ENCODE measurements around the gene APP. TPM values are rescaled to one million over a fixed set of nuclear protein-coding genes. Genes with fewer than 3 reads are reported as not detected.

The APP gene
- total RNA-seq, 2 experiments from 2014 or later = 39.3 to 39.4 TPM

DNA sequence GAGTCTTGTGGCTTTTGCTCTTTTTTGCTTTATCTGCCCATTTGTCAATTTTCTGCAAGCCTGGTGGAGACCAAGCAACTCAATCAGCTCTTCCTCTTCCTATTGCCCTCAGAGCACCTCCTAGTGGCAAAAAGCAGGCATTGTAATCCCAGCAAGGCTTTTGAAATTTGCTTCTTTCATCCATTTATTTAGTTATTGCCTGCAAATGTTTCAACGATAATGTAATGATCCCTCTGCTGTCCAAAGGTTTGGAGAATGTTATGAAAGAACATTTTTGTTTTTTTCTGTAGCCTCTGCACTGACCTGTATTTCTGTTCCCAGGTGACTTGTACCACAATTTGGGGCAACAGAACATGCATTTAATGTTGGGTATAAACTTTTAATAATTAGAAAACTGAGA is 308.0 kb downstream of the APP start:
- Mint-ChIP-seq H3K9me3 (no peaks in the 10 kb centered on the region), H3K27me3 (peaks cover 4% of the 10 kb centered on the region), H3K4me1 (ENCODE audit: low read depth) (no peaks in the 10 kb centered on the region), H3K4me3 (no peak overlapping the region), H3K27ac (no peak overlapping the region), H3K36me3 (ENCODE audit: low read depth) (no peaks in the 10 kb centered on the region)
- ChIA-PET POLR2A (interaction anchor here (0.6 kb wide), 1 partner anchor 485 kb away, joined by 3 read pairs; no protein-coding TSS in a partner anchor), CTCF (interaction anchor here (0.7 to 2.1 kb wide), 11 partner anchors 10 to 254 kb away, joined by 3 to 13 read pairs (median 3); no protein-coding TSS in a partner anchor)
- intact Hi-C loops (cut with micrococcal nuclease) = loop anchor here (5.0 kb wide), 1 partner anchor 255 kb away; the partner anchor contains the start of gene MRPL39
- DNase-seq (peak; percentile 33), ATAC-seq (peak; percentile 58)
- TF ChIP-seq, protein P1, sequence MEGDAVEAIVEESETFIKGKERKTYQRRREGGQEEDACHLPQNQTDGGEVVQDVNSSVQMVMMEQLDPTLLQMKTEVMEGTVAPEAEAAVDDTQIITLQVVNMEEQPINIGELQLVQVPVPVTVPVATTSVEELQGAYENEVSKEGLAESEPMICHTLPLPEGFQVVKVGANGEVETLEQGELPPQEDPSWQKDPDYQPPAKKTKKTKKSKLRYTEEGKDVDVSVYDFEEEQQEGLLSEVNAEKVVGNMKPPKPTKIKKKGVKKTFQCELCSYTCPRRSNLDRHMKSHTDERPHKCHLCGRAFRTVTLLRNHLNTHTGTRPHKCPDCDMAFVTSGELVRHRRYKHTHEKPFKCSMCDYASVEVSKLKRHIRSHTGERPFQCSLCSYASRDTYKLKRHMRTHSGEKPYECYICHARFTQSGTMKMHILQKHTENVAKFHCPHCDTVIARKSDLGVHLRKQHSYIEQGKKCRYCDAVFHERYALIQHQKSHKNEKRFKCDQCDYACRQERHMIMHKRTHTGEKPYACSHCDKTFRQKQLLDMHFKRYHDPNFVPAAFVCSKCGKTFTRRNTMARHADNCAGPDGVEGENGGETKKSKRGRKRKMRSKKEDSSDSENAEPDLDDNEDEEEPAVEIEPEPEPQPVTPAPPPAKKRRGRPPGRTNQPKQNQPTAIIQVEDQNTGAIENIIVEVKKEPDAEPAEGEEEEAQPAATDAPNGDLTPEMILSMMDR (IDR thresholded peaks at IDR 0.05) = peak; percentile 83

DNA sequence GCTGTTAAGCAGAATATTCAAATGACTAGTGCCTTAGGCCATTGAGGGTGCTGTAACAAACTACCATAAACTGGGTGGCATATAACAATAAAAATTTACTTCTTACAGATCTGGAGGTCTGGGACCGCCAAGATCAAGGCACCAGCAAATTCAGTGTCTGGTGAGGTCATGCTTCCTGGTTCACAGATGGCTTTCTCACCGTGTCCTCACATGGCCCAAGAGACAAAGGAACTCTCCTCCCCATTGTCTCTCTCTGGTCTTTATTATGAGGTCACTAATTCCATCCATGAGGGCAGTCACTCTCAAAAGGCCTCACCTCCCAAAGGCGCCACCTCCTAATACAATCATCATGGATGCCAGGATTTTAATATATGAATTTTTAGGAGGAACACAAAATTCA is 308.5 kb downstream of the APP start:
- no peak for DNase-seq
- intact Hi-C loops (cut with micrococcal nuclease) = loop anchor here (5.0 kb wide), 1 partner anchor 255 kb away; the partner anchor contains the start of gene MRPL39
- Mint-ChIP-seq H3K4me3 (no peak overlapping the region), H3K9me3 (no peaks in the 10 kb centered on the region), H3K27ac (no peak overlapping the region), H3K4me1 (ENCODE audit: low read depth) (no peaks in the 10 kb centered on the region), H3K36me3 (ENCODE audit: low read depth) (no peaks in the 10 kb centered on the region), H3K27me3 (peaks cover 4% of the 10 kb centered on the region)
- TF ChIP-seq, protein P1 (IDR thresholded peaks at IDR 0.05) = no peak
- ChIA-PET POLR2A (no interaction called here), CTCF (interaction anchor here (0.7 to 2.1 kb wide), 11 partner anchors 10 to 254 kb away, joined by 3 to 13 read pairs (median 3); no protein-coding TSS in a partner anchor)
- ATAC-seq = no peak

DNA sequence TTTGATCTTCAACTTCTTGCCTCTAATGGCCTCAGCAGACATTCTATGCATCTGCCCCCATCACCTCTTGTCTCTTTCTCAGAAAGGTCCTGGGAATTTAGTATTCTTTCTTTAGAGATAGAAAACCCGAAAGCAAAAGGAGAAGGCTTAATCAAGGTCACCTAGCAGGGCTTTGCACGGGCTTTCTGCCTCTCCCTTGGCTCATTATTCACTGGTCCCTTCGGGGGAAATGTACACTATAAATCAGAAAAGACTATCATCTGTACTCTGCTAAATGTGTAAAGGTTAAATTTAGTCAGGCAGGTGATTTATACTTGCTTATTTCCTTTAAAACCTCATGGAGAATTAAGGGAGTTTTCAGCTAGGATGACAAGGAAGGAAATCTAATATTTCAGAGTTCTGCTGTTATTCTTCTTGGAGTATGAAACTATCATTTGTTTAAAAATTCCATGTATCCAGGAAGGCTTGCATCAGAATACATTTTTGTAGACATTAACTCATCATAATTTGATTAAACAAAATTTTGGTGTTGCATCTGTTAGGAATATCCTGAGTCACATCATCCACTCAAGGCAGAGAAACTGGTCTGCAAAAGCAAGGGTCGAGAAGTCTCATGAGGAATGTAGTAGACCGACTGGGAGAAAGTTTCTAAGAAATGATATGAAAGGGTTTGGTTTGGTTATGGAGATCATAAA is 311.2 kb downstream of the APP start:
- POLR2A ChIA-PET = no interaction called here
- intact Hi-C loops (cut with micrococcal nuclease) = no loop called here
- Mint-ChIP-seq H3K4me1 (ENCODE audit: low read depth) (no peaks in the 10 kb centered on the region), H3K4me3 (no peak overlapping the region), H3K9me3 (no peaks in the 10 kb centered on the region), H3K27ac (no peak overlapping the region), H3K36me3 (ENCODE audit: low read depth) (no peaks in the 10 kb centered on the region), H3K27me3 (peaks cover 2% of the 10 kb centered on the region)
- CTCF ChIA-PET = interaction anchor here (1.1 to 1.7 kb wide), 4 partner anchors 36 to 251 kb away, joined by 3 to 9 read pairs (median 4); no protein-coding TSS in a partner anchor
- DNase-seq = no peak
- TF ChIP-seq, protein P1 (IDR thresholded peaks at IDR 0.05) = no peak
- no peak for ATAC-seq

DNA sequence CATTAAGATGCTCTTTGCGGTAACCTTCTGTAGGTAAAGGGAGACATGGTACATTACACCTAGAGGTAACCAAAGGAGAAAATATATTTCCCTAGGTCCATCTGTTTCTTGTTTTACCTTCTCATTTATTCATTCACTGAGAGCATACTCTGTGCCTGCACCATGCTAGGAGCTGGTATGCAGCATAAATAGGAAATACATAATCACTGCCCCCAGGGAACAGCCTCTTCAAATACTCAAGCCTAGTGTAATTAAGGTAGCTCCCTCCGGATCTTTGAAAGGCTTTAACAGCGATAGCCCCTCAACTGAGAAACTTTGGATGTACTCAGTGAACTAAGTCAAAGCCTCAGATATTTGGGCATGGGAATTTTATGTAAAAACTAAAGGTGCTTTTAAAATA is 312.2 kb downstream of the APP start:
- ATAC-seq (no peak), DNase-seq (no peak)
- TF ChIP-seq, protein P1 (IDR thresholded peaks at IDR 0.05) = no peak
- Mint-ChIP-seq H3K27ac (no peak overlapping the region), H3K36me3 (ENCODE audit: low read depth) (no peaks in the 10 kb centered on the region), H3K9me3 (no peaks in the 10 kb centered on the region), H3K4me3 (no peak overlapping the region), H3K27me3 (peaks cover 2% of the 10 kb centered on the region), H3K4me1 (ENCODE audit: low read depth) (no peaks in the 10 kb centered on the region)
- intact Hi-C loops (cut with micrococcal nuclease) = no loop called here
- CTCF ChIA-PET = interaction anchor here (1.0 kb wide), 2 partner anchors 24 to 57 kb away, joined by 3 to 6 read pairs; no protein-coding TSS in a partner anchor
- POLR2A ChIA-PET = no interaction called here

Measured in activated CD8-positive, alpha-beta T cell treated with anti-CD3 and anti-CD28 coated beads for 36 hours (primary cell).